SK-N-SH (cell line): ENCODE results near the gene ZBED4. TPM values are rescaled to one million over a fixed set of nuclear protein-coding genes. Genes with fewer than 3 reads are reported as not detected.

Experiments
- CTCF ChIA-PET: fragments of 300-600, 350-600 bp; formaldehyde crosslinking; extraction: SDS; loops from one replicate; lab custom pipeline; 2021; lab: Yijun Ruan, JAX
- POLR2A ChIA-PET: fragments of 350-600 bp; sonication (Branson Sonifier 250); formaldehyde crosslinking; extraction: SDS; loops from one replicate; lab custom pipeline; 2020; ENCODE audit warnings: antibody characterized with exemption, inconsistent platforms; lab: Yijun Ruan, JAX
- DNase-seq: peaks from one replicate; pipeline ENCODE4 v3.0.0; 2012
- H2AFZ ChIP-seq: fragments of 200-600 bp; sonication (generic); 2 replicates; pipeline ENCODE4 v1.8.1; 2016; ENCODE audit warnings: antibody characterized with exemption, mild to moderate bottlenecking, low read depth
- H3F3A ChIP-seq: fragments of 200-600 bp; sonication (generic); replicated peaks from 2 replicates; pipeline ENCODE3; 2016; ENCODE audit warnings: antibody characterized with exemption, mild to moderate bottlenecking; ENCODE audit not compliant: insufficient read depth
- H3K27ac ChIP-seq, 2 experiments: fragments of 200-500 bp in 1 of 2; fragments of 200-600 bp in 1 of 2; sonication (Bioruptor generic) in 1 of 2; sonication (generic), shearing (Covaris generic) in 1 of 2; 2 replicates each; pipeline versions ENCODE4 v1.5.1 to v1.6.1; 2014 to 2016; ENCODE audit warnings: low read depth in 2 of 2, inconsistent platforms in 1 of 2, low read length in 1 of 2, mild to moderate bottlenecking in 1 of 2, mixed read lengths in 1 of 2
- H3K27me3 ChIP-seq: fragments of 200-600 bp; sonication (generic), shearing (Covaris generic); 2 replicates; pipeline ENCODE4 v1.6.1; 2016; ENCODE audit warnings: mixed run types; ENCODE audit not compliant: insufficient read depth
- H3K36me3 ChIP-seq, 2 experiments: fragments of 200-500 bp in 1 of 2; fragments of 200-600 bp in 1 of 2; sonication (Bioruptor generic) in 1 of 2; sonication (generic) in 1 of 2; replicated peaks in 1 of 2; 2 replicates each; pipeline versions ENCODE3 to v1.5.1; 2014 to 2016; ENCODE audit warnings: low read length in 1 of 2, mild to moderate bottlenecking in 1 of 2; ENCODE audit not compliant: insufficient read depth in 2 of 2, control insufficient read depth in 1 of 2
- H3K4me1 ChIP-seq, 2 experiments: fragments of 200-500 bp in 1 of 2; fragments of 200-600 bp in 1 of 2; sonication (Bioruptor generic) in 1 of 2; sonication (generic), shearing (Covaris generic) in 1 of 2; 2 replicates each; pipeline versions ENCODE4 v1.5.1 to v1.6.1; 2014 to 2016; ENCODE audit warnings: low read depth in 1 of 2, low read length in 1 of 2, mixed run types in 1 of 2; ENCODE audit not compliant: insufficient read depth in 2 of 2, control insufficient read depth in 1 of 2
- H3K4me2 ChIP-seq: fragments of 200-600 bp; sonication (generic), shearing (Covaris generic); 2 replicates; pipeline ENCODE4 v1.6.1; 2017; ENCODE audit warnings: mixed run types
- H3K4me3 ChIP-seq, 2 experiments: fragments of 200-500 bp in 1 of 2; fragments of 200-600 bp in 1 of 2; sonication (Bioruptor generic) in 1 of 2; sonication (generic), shearing (Covaris generic) in 1 of 2; 2 replicates each; pipeline versions ENCODE4 v1.5.1 to v1.8.1; 2014 to 2016; ENCODE audit warnings: low read depth in 2 of 2, inconsistent platforms in 1 of 2, low read length in 1 of 2, mild to moderate bottlenecking in 1 of 2, mixed read lengths in 1 of 2, moderate library complexity in 1 of 2
- H3K79me2 ChIP-seq: fragments of 200-600 bp; sonication (generic); 2 replicates; pipeline ENCODE4 v1.8.1; 2017; ENCODE audit warnings: mild to moderate bottlenecking; ENCODE audit not compliant: insufficient read depth
- H3K9ac ChIP-seq: fragments of 200-600 bp; sonication (generic); 2 replicates; pipeline ENCODE4 v1.6.1; 2017; ENCODE audit warnings: mixed run types
- H3K9me2 ChIP-seq: fragments of 200-600 bp; sonication (generic); 2 replicates; pipeline ENCODE4 v1.6.1; 2017; ENCODE audit warnings: mixed run types
- H3K9me3 ChIP-seq: fragments of 200-600 bp; sonication (generic); 2 replicates; pipeline ENCODE4 v1.6.1; 2017; ENCODE audit warnings: mixed run types, mild to moderate bottlenecking, moderate library complexity
- H4K20me1 ChIP-seq: fragments of 200-600 bp; sonication (generic); 2 replicates; pipeline ENCODE4 v1.6.1; 2017; ENCODE audit warnings: mild to moderate bottlenecking, mixed run types; ENCODE audit not compliant: insufficient read depth
- ELF1 ChIP-seq: IDR thresholded peaks from 2 replicates; pipeline ENCODE4 v1.4.0; 2012
- EP300 ChIP-seq, 2 experiments: IDR thresholded peaks; 2 replicates each; pipeline versions ENCODE4 v1.4.0 to v1.6.1; 2012; ENCODE audit warnings: borderline replicate concordance in 1 of 2, low read depth in 1 of 2, low read length in 1 of 2
- EZH2phosphoT487 ChIP-seq: fragments of 200-600 bp; sonication (generic); IDR thresholded peaks from 2 replicates; pipeline ENCODE4 v1.6.1; 2017; ENCODE audit warnings: low read depth, mixed run types, mild to moderate bottlenecking, antibody characterized with exemption, moderate library complexity, borderline replicate concordance
- FOSL2 ChIP-seq: IDR thresholded peaks from 2 replicates; pipeline ENCODE4 v1.4.0; 2012; ENCODE audit warnings: low read depth, mild to moderate bottlenecking, moderate library complexity, borderline replicate concordance
- FOXJ3 ChIP-seq: sonication (generic); formaldehyde crosslinking; IDR thresholded peaks from 2 replicates; pipeline ENCODE4 v1.5.1; 2020; ENCODE audit warnings: mild to moderate bottlenecking, missing genetic modification reagents
- GABPA ChIP-seq: IDR thresholded peaks from 2 replicates; pipeline ENCODE4 v1.4.0; 2012; ENCODE audit warnings: low read depth, mild to moderate bottlenecking
- GATA2 ChIP-seq: sonication (generic); formaldehyde crosslinking; IDR thresholded peaks from 2 replicates; pipeline ENCODE4 v1.5.0; 2020; ENCODE audit warnings: mild to moderate bottlenecking, missing genetic modification reagents
- JUND ChIP-seq: IDR thresholded peaks from 2 replicates; pipeline ENCODE4 v1.4.0; 2012
- MAX ChIP-seq: IDR thresholded peaks from 2 replicates; pipeline ENCODE4 v1.4.0; 2012; ENCODE audit warnings: low read depth
- MXI1 ChIP-seq: IDR thresholded peaks from 2 replicates; pipeline ENCODE4 v1.6.1; 2012; ENCODE audit warnings: mild to moderate bottlenecking, low read depth, low read length, improper control_type of control experiment
- NFIC ChIP-seq: IDR thresholded peaks from 2 replicates; pipeline ENCODE4 v1.4.0; 2012; ENCODE audit warnings: borderline replicate concordance
- PBX3 ChIP-seq: IDR thresholded peaks from 2 replicates; pipeline ENCODE4; 2012
- POLR2AphosphoS5 ChIP-seq: IDR thresholded peaks from 2 replicates; pipeline ENCODE4 v1.6.1; 2012; ENCODE audit warnings: low read depth, low read length
- RXRA ChIP-seq: IDR thresholded peaks from 2 replicates; pipeline ENCODE4 v1.4.0; 2012; ENCODE audit warnings: low read depth, mild to moderate bottlenecking, borderline replicate concordance
- SMC3 ChIP-seq: IDR thresholded peaks from 2 replicates; pipeline ENCODE4 v1.6.1; 2012; ENCODE audit warnings: low read depth, low read length, improper control_type of control experiment
- TAF1 ChIP-seq: IDR thresholded peaks from 2 replicates; pipeline ENCODE4 v1.6.1; 2012; ENCODE audit warnings: low read depth, mild to moderate bottlenecking, low read length, moderate library complexity, borderline replicate concordance
- TCF12 ChIP-seq: IDR thresholded peaks from 2 replicates; pipeline ENCODE4 v1.4.0; 2012
- TEAD4 ChIP-seq: IDR thresholded peaks from 2 replicates; pipeline ENCODE4 v1.4.0; 2012; ENCODE audit warnings: mild to moderate bottlenecking, borderline replicate concordance; ENCODE audit not compliant: insufficient read depth
- USF1 ChIP-seq: IDR thresholded peaks from 2 replicates; pipeline ENCODE4 v1.4.0; 2012; ENCODE audit warnings: low read depth, borderline replicate concordance
- YY1 ChIP-seq: IDR thresholded peaks from 2 replicates; pipeline ENCODE4 v1.4.0; 2012; ENCODE audit warnings: low read depth, mild to moderate bottlenecking
- WGBS: methylation state at CpG from one replicate; pipeline ENCODE4 v1.1.6; 2017; ENCODE audit warnings: low lambda C conversion rate; 5-methylcytosine and 5-hydroxymethylcytosine counted together
- polyA plus RNA-seq, 3 experiments: library from polyadenylated mRNA; depleted of rRNA; stranded (reverse); fragments of >200 nt; gene quantifications; 2 replicates each; pipeline ENCODE4 v1.2.3, GENCODE V29; 2012
- TF ChIP-seq, protein P1 (sequence below): fragments of 200-600 bp; sonication (generic); IDR thresholded peaks from 2 replicates; pipeline ENCODE4 v1.6.1; 2017; ENCODE audit warnings: antibody characterized with exemption, mild to moderate bottlenecking, moderate library complexity
- TF ChIP-seq, protein P2 (sequence below): fragments of 150-350 bp; IDR thresholded peaks from 2 replicates; pipeline ENCODE4 v1.6.1; 2017; ENCODE audit warnings: antibody characterized with exemption, low read length, low read depth, borderline replicate concordance

ZBED4 gene
- polyA plus RNA-seq, 1 of the 3 experiments (the other 2 are of a cell fraction): 7.9 TPM

GRCh38 chr22:49848690-49849160 lies 4.9 kb upstream of the ZBED4 start:
- Histone ChIP-seq H3K9me2 (no peaks in the 10 kb centered on the region), H3K27me3 (peaks cover 28% of the 10 kb centered on the region), H3K79me2 (no peaks in the 10 kb centered on the region), H4K20me1 (no peaks in the 10 kb centered on the region), H3K9me3 (no peaks in the 10 kb centered on the region), H2AFZ (0 out of 2 replicates have a peak overlapping the region, but pooled peaks have one; percentile 35), H3K9ac (no peak overlapping the region), H3K4me3 (peak overlapping the region; percentile 9 to 43; a peak in 3 of 4 replicates), H3K4me2 (peak overlapping the region; percentile 81), H3K27ac (no peak overlapping the region), H3F3A (peaks cover 11% of the 10 kb centered on the region), H3K36me3 (no peaks in the 10 kb centered on the region), H3K4me1 (peaks cover 0 to 6% of the 10 kb centered on the region in 2 experiments; a peak in 1 of 4 replicates)
- TF ChIP-seq GATA2 (CRISPR knock-in tag): no peak
- no peak for TF ChIP-seq TEAD4
- no peak for TF ChIP-seq PBX3
- TF ChIP-seq, protein P1, sequence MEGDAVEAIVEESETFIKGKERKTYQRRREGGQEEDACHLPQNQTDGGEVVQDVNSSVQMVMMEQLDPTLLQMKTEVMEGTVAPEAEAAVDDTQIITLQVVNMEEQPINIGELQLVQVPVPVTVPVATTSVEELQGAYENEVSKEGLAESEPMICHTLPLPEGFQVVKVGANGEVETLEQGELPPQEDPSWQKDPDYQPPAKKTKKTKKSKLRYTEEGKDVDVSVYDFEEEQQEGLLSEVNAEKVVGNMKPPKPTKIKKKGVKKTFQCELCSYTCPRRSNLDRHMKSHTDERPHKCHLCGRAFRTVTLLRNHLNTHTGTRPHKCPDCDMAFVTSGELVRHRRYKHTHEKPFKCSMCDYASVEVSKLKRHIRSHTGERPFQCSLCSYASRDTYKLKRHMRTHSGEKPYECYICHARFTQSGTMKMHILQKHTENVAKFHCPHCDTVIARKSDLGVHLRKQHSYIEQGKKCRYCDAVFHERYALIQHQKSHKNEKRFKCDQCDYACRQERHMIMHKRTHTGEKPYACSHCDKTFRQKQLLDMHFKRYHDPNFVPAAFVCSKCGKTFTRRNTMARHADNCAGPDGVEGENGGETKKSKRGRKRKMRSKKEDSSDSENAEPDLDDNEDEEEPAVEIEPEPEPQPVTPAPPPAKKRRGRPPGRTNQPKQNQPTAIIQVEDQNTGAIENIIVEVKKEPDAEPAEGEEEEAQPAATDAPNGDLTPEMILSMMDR: no peak
- TF ChIP-seq NFIC: no peak
- CTCF ChIA-PET: no interaction called here
- no CpG with 5 or more reads among the region's 51 CpGs for whole genome bisulfite sequencing
- POLR2A ChIA-PET: no interaction called here
- DNase-seq: peak; percentile 62

- DNase-seq: peak; percentile 54
- Histone ChIP-seq H3K9ac (no peak overlapping the region), H2AFZ (no peak overlapping the region), H3K9me2 (no peaks in the 10 kb centered on the region), H3K27me3 (peaks cover 28% of the 10 kb centered on the region), H3F3A (peaks cover 11% of the 10 kb centered on the region), H4K20me1 (peaks cover 2% of the 10 kb centered on the region; the same call in 1 of the 2 replicates), H3K27ac (no peak overlapping the region), H3K4me3 (peak overlapping the region in 1 of 2 experiments; percentile 43; a peak in 2 of 4 replicates), H3K4me2 (peak overlapping the region; percentile 81; the same call in 1 of the 2 replicates), H3K4me1 (peaks cover 0 to 6% of the 10 kb centered on the region in 2 experiments; a peak in 1 of 4 replicates), H3K79me2 (peaks cover 3% of the 10 kb centered on the region), H3K9me3 (no peaks in the 10 kb centered on the region), H3K36me3 (no peaks in the 10 kb centered on the region)
- CTCF ChIA-PET: no interaction called here
- 61% methylated on average over 18 of the region's 89 CpGs for WGBS
- POLR2A ChIA-PET: no interaction called here
- no peak for TF ChIP-seq FOSL2
- no peak for TF ChIP-seq USF1
- TF ChIP-seq NFIC: no peak
- no peak for TF ChIP-seq FOXJ3
- no peak for TF ChIP-seq ELF1
- no peak for TF ChIP-seq TCF12
- TF ChIP-seq EP300 (IDR thresholded peaks at IDR 0.05; ENCODE audit: borderline replicate concordance in 1 of 2, low read depth in 1 of 2, low read length in 1 of 2): no peak
- no peak for TF ChIP-seq RXRA
- TF ChIP-seq, protein P2, sequence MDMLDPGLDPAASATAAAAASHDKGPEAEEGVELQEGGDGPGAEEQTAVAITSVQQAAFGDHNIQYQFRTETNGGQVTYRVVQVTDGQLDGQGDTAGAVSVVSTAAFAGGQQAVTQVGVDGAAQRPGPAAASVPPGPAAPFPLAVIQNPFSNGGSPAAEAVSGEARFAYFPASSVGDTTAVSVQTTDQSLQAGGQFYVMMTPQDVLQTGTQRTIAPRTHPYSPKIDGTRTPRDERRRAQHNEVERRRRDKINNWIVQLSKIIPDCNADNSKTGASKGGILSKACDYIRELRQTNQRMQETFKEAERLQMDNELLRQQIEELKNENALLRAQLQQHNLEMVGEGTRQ: no peak
- TF ChIP-seq TAF1: no peak
- TF ChIP-seq MXI1: no peak
- no peak for TF ChIP-seq EZH2phosphoT487
- TF ChIP-seq JUND: no peak
- TF ChIP-seq SMC3: no peak
- TF ChIP-seq GABPA: no peak
- no peak for TF ChIP-seq POLR2AphosphoS5
- no peak for TF ChIP-seq MAX
- TF ChIP-seq YY1: no peak
Measured at GRCh38 chr22:49849161-49850020, 4.3 kb upstream of the ZBED4 start.
